Mesothelial cell of epicardium (in vitro differentiated cells): Measurements from ENCODE around the gene RNF187. TPM values are rescaled to one million over a fixed set of nuclear protein-coding genes. Genes with fewer than 3 reads are reported as not detected.

Experiments used
- DNase-seq, 2 experiments: peaks; one replicate each; pipeline ENCODE4 v3.0.0; 2021; ENCODE audit warnings: low spot score in 2 of 2; ENCODE audit not compliant: unreplicated experiment in 2 of 2
- H3K27ac Mint-ChIP-seq: 2 replicates; pipeline ENCODE4 v1.8.0; 2021; ENCODE audit warnings: mixed read lengths
- H3K27me3 Mint-ChIP-seq: 2 replicates; pipeline ENCODE4 v1.8.0; 2021; ENCODE audit warnings: low read depth, mixed read lengths
- H3K36me3 Mint-ChIP-seq: 2 replicates; pipeline ENCODE4 v1.8.0; 2021; ENCODE audit warnings: mixed read lengths
- H3K4me1 Mint-ChIP-seq: 2 replicates; pipeline ENCODE4 v1.8.0; 2021; ENCODE audit warnings: mixed read lengths
- H3K4me3 Mint-ChIP-seq: 2 replicates; pipeline ENCODE4 v1.8.0; 2021; ENCODE audit warnings: mild to moderate bottlenecking, moderate library complexity, mixed read lengths
- H3K9me3 Mint-ChIP-seq: 2 replicates; pipeline ENCODE4 v1.8.0; 2021; ENCODE audit warnings: mixed read lengths
- total RNA-seq: library from RNA; stranded (reverse); gene quantifications from 3 replicates; pipeline ENCODE4 v1.2.1, GENCODE V29; 2021
- TF ChIP-seq, protein P1 (sequence below): fragments of 200-600 bp; sonication (generic); IDR thresholded peaks from one replicate; pipeline ENCODE4 v1.5.0; 2021; ENCODE audit warnings: antibody characterized with exemption; ENCODE audit not compliant: unreplicated experiment

The RNF187 gene
- total RNA-seq, 1 donor from 2014 or later: 85.1 TPM

DNA sequence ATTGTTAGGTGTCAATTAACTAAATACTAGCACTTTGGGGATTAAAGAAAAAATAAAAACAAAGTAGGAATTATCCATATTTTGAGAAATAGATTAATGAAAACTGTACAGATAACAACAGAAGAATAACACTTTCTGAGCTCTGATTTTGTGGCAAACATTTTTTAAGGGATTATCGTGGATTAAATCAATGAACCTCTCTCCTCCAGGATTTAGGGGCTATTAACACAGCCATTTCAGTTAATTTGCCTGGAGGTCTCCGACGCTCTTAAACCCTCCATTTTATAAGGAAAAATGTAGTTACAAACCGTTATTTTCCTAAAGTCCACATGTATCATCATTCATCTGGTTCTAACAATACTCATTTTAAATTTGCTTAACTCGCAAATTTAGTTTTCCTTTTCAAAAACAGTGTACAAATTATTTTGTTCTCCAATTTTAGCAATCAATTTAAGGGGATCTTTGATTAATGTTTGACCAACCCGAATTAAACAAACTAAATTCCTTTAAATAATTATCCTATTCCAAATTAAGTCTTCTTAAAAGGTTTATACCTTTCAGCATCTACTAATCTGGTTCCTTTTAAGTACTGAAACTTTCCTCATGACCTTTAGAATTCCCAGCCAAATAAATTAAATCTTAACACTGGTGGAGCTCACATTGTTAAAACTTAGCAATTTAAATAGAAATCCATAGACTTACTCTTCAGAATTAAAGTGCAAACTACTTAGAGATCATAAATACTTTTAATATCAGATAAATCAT, 30.7 kb upstream of the RNF187 start:
- TF ChIP-seq, protein P1, sequence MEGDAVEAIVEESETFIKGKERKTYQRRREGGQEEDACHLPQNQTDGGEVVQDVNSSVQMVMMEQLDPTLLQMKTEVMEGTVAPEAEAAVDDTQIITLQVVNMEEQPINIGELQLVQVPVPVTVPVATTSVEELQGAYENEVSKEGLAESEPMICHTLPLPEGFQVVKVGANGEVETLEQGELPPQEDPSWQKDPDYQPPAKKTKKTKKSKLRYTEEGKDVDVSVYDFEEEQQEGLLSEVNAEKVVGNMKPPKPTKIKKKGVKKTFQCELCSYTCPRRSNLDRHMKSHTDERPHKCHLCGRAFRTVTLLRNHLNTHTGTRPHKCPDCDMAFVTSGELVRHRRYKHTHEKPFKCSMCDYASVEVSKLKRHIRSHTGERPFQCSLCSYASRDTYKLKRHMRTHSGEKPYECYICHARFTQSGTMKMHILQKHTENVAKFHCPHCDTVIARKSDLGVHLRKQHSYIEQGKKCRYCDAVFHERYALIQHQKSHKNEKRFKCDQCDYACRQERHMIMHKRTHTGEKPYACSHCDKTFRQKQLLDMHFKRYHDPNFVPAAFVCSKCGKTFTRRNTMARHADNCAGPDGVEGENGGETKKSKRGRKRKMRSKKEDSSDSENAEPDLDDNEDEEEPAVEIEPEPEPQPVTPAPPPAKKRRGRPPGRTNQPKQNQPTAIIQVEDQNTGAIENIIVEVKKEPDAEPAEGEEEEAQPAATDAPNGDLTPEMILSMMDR: no peak
- peaks cover 12% of the 10 kb centered on the region for H3K27me3 Mint-ChIP-seq
- peak overlapping the region; percentile 94 for H3K4me3 Mint-ChIP-seq
- no peak for DNase-seq
- H3K36me3 Mint-ChIP-seq: no peaks in the 10 kb centered on the region
- peaks cover 30% of the 10 kb centered on the region for H3K4me1 Mint-ChIP-seq
- peak overlapping the region; percentile 98 for H3K27ac Mint-ChIP-seq
- no peaks in the 10 kb centered on the region for H3K9me3 Mint-ChIP-seq

DNA sequence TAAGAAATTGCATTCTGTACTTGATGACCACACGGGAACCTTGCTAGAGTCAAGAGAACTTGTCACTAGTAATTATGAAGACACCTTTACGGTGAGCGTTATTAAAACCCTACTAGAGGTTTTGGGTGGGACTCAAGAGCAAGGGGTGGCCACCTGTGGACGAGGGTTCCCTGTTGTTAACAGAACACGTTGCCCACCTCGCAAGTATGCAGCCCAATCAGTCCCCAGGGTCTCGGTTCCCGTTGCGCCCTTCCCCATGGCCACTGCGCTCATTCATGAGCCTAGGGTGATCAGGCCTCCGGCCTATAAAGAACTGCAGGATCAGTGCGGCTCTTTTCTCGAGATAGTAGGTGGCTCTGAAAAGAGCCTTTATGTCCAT, 30.2 kb upstream of the RNF187 start:
- peaks cover 30% of the 10 kb centered on the region for H3K4me1 Mint-ChIP-seq
- peak overlapping the region; percentile 98 for H3K27ac Mint-ChIP-seq
- DNase-seq: no peak
- H3K36me3 Mint-ChIP-seq: no peaks in the 10 kb centered on the region
- TF ChIP-seq, protein P1: no peak
- H3K27me3 Mint-ChIP-seq: peaks cover 16% of the 10 kb centered on the region
- no peaks in the 10 kb centered on the region for H3K9me3 Mint-ChIP-seq
- H3K4me3 Mint-ChIP-seq: peak overlapping the region; percentile 94

DNA sequence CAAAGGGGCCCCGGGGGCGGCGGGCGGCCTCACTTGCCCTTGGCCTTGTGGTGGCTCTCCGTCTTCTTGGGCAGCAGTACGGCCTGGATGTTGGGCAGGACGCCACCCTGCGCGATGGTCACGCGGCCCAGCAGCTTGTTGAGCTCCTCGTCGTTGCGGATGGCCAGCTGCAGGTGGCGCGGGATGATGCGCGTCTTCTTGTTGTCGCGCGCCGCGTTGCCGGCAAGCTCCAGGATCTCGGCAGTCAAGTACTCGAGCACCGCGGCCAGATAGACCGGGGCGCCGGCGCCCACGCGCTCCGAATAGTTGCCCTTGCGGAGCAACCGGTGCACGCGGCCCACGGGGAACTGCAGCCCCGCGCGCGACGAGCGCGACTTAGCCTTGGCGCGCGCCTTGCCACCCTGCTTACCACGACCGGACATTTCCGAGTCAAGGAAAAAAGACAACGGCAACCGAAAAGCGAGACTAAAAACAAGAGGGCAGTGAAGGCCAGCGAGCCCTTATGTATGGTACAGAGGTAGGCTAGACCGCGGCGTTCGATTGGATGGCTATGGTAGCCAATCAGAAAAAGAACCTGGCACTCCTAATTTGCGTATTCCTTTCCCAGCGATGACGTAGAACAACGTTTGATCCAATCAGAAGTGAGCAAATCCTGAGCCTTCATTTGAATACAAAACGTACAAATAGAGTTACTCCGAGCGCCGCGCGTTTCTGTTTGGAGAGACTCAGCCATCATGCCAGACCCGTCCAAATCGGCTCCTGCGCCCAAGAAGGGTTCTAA, 29.6 kb upstream of the RNF187 start:
- TF ChIP-seq, protein P1: peak; percentile 24
- Mint-ChIP-seq H3K36me3 (no peaks in the 10 kb centered on the region), H3K27me3 (peaks cover 22% of the 10 kb centered on the region), H3K4me3 (peak overlapping the region; percentile 94), H3K27ac (peak overlapping the region; percentile 98), H3K4me1 (peaks cover 30% of the 10 kb centered on the region), H3K9me3 (no peaks in the 10 kb centered on the region)
- peak; percentile 78 to 85 for DNase-seq

DNA sequence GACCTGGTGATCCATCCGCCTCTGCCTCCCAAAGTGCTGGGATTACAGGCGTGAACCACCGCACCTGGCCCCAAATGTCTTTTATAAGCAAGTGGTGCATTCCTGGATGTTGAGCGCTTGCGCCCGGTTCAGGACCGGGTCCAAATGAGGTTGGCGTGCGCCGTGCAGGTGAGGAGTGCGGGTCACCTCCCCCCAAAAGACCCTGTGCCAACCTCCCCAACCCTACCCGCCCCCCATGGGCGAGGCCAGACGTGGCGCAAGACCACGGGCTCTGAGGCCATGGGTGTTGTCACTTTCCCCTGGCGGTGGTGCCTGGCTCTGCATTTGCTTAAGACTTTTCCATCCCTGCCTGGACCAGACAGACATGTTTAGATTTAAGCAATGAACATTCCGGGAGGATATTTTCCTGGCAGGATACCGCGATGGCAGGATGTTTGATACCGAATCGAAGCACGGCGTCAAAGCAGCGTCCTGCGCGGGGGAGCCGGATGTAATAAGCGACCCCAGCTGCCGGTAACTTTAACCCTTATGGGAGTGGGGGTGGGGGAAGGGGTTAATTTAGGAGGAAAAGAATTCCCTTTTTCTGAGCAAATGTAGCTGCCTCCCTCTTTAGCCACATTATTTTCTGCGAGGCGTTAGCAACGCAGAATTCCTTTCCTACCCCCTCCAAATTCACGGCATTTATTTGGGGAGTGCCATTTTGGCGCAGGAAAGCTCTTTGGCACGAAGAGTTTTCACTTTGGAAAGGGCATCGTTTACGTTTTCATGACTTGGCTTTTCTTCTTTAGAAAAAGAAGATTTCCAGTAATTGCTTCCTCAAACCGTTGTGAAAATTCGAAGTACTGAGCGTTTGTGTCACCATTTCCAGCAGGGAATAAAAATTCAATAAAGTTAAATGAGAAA, 27.8 kb upstream of the RNF187 start:
- H3K4me1 Mint-ChIP-seq: peaks cover 38% of the 10 kb centered on the region
- no peaks in the 10 kb centered on the region for H3K36me3 Mint-ChIP-seq
- H3K9me3 Mint-ChIP-seq: no peaks in the 10 kb centered on the region
- TF ChIP-seq, protein P1: peak; percentile 96
- H3K4me3 Mint-ChIP-seq: peak overlapping the region; percentile 94
- DNase-seq: peak in 1 of 2 experiments; percentile 68
- peaks cover 39% of the 10 kb centered on the region for H3K27me3 Mint-ChIP-seq
- peak overlapping the region; percentile 39 for H3K27ac Mint-ChIP-seq

DNA sequence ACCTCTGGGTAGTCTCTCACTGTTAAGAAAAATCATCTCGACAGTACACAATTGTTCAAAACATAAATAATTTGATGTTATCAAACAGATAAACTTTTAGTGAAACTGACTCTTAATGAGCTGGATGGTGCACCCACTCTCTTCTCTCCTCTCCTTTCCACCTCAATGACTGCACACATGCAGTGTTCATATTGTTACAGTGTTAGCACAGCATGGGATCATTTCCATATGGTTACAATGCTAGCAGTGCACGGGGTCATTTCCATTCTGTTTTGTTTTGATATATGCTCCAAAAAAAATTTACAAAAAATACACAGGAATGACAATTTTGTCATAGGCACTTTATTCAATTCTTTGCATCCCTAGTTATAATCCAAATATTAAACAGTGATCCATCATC, 26.4 kb upstream of the RNF187 start:
- Mint-ChIP-seq H3K27me3 (peaks cover 53% of the 10 kb centered on the region), H3K4me3 (no peak overlapping the region), H3K4me1 (peaks cover 44% of the 10 kb centered on the region), H3K36me3 (no peaks in the 10 kb centered on the region), H3K9me3 (no peaks in the 10 kb centered on the region), H3K27ac (no peak overlapping the region)
- TF ChIP-seq, protein P1: no peak
- DNase-seq: no peak
